HG03066 (cell line): Measurements from ENCODE around the gene PRODH.
"Not testable (repeated sequence)": the region's sequence is repeated elsewhere in the genome, so short reads cannot be mapped to it uniquely, and the experiment has no call there.

Experiments
- ATAC-seq: cut with Tn5 transposase; IDR thresholded peaks from one replicate; pipeline ENCODE4 v1.9.1; 2021; ENCODE audit warnings: low read depth; ENCODE audit not compliant: unreplicated experiment

Gene PRODH

DNA sequence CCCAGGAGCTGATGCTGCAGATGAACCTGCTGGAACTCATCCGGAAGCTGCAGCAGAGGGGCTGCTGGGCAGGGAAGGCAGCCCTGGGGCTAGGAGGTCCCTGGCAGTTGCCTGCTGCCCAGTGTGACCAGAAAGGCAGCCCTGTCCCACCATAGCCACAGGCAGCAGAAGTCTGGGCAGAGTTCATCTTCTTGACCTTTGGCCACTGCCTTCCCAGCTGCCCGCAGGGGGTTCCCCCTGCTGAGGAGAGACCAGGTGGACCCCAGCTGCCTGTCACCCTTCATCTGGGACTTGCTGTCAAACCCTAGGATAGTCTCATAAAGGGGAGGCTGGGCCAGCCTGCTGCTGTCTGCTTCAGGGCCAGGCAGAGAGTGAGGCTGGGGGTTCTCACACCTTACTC is 24.6 kb downstream of the PRODH start:
- ATAC-seq, result not testable (repeated sequence)

DNA sequence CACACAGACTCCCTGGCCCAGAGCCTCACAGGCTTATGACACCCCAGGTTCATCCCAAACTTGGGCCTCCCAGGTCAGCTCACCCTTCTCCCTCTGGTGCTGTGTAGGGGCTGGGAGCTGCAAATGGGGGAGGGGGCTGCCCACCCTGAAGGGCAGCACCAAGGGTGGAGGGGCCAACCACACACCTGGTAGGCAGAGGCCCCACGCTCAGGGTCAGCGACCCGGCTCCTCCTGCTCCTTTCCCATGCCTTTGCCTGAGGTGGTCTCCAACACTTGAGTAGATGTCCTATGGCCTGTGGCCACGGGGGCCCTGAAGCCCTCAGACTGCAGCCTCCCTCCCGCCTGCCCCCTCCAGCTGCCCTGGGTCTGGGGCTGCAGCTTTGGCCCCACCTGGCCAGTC is 26.5 kb downstream of the PRODH start:
- ATAC-seq, result no peak

DNA sequence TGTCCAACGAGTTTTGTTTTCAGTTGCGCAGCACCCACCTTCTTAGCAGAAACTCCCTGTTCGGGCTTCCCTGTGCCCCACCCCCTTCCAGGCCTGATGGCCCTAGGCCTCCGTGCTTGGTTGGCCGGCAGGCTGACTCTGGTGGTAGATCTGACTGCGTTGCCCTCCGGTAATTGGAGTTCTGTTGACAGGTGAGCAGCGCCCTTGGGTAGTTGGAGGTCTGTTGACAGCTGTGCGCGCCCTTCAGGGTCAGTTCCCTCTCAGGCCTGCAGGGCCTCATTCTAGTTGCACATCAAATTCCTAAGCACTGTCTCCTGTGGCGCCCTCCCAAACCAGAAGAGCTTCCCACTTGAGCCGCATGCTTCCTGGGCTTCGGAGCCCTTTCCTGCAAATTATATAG is 29.2 kb downstream of the PRODH start:
- no peak for ATAC-seq

DNA sequence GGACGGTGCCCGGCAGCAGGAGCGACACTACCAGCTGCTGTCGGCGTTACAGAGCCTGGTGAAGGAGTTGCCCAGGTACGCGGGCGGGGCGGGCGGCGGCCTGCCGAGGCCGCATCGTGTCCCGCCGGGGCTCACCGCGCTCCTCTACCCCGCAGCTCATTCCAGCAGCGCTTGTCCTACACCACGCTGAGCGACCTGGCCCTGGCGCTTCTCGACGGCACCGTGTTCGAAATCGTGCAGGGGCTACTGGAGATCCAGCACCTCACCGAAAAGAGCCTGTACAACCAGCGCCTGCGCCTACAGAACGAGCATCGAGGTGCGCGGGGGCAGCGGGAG is 29.7 kb downstream of the PRODH start:
- ATAC-seq, result peak; percentile 26

DNA sequence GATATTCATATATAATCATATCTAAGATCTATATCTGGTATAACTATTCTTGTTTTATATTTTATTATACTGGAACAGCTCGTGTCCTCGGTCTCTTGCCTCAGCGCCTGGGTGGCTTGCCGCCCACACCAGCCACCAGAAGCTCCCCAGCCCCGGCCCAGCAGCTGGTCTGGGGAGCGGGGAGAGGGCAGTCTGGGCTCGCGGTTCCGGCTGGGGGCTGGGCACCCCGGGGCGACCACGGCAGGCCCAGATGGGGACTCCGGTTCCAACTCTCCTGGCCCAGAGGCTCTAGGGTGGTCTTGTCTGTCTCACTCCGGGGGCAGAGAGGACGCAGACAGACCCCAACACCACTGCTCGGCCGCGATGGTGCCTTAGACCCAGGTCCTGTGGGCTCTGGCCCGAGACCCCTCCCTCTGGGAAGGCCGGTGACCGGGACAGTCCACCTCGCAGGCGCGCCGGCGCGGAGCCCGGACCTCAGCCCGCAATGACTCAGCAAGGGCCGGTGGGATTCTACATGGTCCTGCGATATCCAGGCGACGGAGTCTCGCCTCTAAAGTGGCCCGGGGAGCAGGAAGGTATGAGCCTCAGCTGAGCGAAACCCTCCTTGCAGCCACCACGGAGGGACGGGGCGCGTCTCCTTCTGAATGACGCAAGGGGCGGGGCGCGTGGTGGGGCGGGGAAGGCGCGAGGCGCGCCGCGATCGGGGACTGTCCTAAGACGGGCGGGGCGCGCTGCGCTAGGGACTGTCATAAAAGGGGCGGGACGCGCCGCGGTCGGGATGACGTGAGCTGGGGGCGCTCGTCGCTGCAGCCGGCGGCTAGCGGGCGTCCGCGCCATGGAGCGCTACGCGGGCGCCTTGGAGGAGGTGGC is 30.3 kb downstream of the PRODH start, which contains the start of gene DGCR6:
TSS of gene DGCR6 (plus strand) at position 781 of the 870 bp plus-strand sequence. CDS start at position 836, 55 bp downstream.
- ATAC-seq, result peak; percentile 82

DNA sequence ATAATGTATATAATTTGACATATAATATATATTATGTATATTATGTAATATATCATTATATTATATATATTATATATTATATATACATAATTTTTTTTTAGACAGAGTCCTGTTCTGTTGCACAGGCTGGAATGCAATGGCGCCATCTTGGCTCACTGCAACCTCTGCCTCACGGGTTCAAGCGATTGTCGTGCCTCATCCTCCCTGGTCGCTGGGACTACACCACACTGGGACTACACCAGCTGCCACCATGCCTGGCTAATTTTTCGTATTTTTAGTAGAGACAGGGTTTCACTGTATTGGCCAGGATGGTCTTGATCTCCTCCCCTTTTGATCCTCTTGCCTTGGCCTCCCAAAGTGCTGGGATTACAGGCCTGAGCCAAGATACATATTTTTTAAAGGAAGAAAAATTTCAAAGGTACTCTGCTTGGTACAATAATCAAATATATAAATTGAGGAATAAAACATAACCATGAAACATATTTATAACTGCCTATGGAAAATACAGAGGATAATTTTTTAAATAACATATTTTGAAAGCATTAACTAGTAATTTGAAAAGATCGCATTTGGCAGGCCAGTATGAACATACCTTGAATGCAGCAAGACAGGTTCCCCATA is 39.9 kb downstream of the PRODH start:
- not testable (repeated sequence) for ATAC-seq

DNA sequence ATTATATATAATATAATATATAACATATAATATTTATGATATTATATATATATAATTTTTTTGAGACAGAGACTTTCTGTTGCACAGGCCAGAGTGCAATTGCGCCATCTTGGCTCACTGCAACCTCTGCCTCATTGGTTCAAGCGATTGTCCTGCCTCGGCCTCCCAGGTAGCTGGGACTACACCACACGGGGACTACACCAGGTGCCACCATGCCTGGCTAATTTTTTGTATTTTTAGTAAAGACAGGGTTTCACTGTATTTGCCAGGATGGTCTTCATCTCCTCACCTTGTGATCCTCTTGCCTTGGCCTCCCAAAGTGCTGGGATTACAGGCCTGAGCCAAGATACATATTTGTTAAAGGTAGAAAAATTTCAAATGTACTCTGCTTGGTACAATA is 42.3 kb downstream of the PRODH start:
- not testable (repeated sequence) for ATAC-seq

DNA sequence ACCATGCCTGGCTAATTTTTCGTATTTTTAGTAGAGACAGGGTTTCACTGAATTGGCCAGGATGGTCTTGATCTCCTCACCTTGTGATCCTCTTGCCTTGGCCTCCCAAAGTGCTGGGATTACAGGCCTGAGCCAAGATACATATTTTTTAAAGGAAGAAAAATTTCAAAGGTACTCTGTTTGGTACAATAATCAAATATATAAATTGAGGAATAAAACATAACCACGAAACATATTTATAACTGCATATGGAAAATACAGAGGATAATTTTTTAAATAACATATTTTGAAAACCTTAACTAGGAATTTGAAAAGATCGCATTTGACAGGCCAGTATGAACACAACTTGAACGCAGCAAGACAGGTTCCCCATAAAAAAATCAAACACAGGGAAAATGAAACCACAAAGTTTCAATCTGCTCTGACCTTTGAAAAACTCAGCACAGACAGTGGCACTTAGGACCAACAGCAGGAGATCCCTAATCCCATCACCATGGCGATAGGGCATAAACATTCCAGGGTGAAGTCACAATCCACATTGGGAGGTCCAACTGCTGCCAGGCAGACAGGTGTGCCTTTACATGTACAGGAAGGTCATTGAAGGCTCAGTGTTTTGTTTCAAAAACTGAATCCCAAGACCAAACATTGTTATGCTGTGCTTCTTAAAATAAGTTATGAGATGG is 45.4 kb downstream of the PRODH start:
- not testable (repeated sequence) for ATAC-seq

DNA sequence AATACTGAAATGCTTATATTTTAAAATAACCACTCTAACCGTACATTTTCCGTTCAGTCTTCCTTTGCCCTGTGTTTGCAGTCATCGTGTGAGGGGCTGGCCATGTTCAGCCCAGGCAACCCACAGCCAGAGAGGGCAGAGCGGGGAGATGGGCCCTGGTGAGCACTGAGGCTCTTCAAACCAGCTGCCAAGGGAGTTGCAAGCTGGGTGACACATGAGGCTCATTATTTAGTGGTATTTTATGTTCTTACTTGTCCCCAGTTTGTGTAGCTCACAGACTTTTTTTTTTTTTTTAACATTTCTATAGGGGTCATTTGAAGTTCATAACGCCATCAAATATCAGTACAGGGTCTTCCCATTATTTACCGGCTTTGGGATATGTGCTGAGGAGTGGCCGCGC is 48.0 kb downstream of the PRODH start:
- no peak for ATAC-seq

DNA sequence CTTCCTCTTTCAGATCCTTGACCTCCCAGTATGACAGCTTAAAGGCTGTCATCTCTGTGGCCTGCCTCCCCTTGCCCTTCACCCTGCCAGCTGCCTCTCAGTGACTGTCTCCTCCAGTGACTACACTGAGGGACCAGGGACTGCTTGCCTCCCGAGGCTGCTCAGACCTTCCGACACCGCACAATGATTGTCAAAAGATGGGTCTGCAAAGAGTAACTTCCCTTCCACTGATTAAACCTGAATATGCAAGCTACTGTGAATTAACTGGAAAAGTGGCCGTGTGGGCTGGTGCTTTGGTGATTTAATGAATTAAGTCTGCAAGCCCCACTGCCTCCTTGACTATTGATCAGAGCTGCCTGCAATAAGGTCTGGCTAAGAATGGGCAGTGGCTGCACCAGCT is 51.6 kb downstream of the PRODH start:
- not testable (repeated sequence) for ATAC-seq

DNA sequence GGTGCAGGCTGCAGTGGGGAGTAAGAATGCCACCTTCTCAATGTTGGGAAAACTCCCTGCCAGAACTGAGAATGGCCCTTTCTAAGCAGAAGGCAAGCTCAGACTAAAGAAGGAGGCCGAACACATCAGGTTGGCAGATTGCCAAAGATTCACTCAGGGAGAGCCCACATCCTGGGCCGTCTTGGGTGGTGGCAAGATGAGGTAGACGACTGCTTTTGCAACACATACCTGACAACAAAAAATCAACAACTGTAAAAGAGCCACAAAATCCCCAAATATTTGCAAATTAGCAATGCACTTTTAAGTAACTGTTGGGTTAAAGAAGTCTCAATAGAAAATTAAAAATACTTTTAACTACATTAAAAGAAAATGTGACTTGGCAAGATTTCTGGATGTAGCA is 54.8 kb downstream of the PRODH start:
- not testable (repeated sequence) for ATAC-seq
